ENCODE results near the gene HMGB4.

Gene HMGB4

GRCh38 chr1:33863779-33864178 is at the start of gene HMGB4:
HMGB4 (plus strand) TSS chr1:33864079; CDS start chr1:33864192, 113 bp downstream.
- DNase-seq (ENCODE audit: low read depth in 2 of 2): no peak

- no peak for DNase-seq (ENCODE audit: low read depth in 2 of 2)
These were observed 49.7 kb upstream of the HMGB4 start for GRCh38 chr1:33814166-33814565.

GRCh38 chr1:33815061-33815460 is 48.8 kb upstream of the HMGB4 start:
- DNase-seq (ENCODE audit: low read depth in 2 of 2): no peak

GRCh38 chr1:33818071-33818470 is 45.8 kb upstream of the HMGB4 start:
- DNase-seq (ENCODE audit: low read depth in 2 of 2): no peak

GRCh38 chr1:33819290-33819912 is 44.5 kb upstream of the HMGB4 start:
- no peak for DNase-seq (ENCODE audit: low read depth in 2 of 2)

GRCh38 chr1:33819913-33820311 is 44.0 kb upstream of the HMGB4 start:
- DNase-seq (ENCODE audit: low read depth in 2 of 2): no peak

GRCh38 chr1:33820804-33821203 is 43.1 kb upstream of the HMGB4 start:
- DNase-seq (ENCODE audit: low read depth in 2 of 2): no peak

- no peak for DNase-seq (ENCODE audit: low read depth in 2 of 2)
These were observed 42.6 kb upstream of the HMGB4 start for GRCh38 chr1:33821291-33821690.

- DNase-seq (ENCODE audit: low read depth in 2 of 2): no peak
These were observed 41.5 kb upstream of the HMGB4 start for GRCh38 chr1:33822396-33822795.

- no peak for DNase-seq (ENCODE audit: low read depth in 2 of 2)
These were observed 40.5 kb upstream of the HMGB4 start for GRCh38 chr1:33823401-33823800.

GRCh38 chr1:33823830-33824229 is 40.0 kb upstream of the HMGB4 start:
- no peak for DNase-seq (ENCODE audit: low read depth in 2 of 2)

- no peak for DNase-seq (ENCODE audit: low read depth in 2 of 2)
These were observed 39.6 kb upstream of the HMGB4 start for GRCh38 chr1:33824321-33824720.

GRCh38 chr1:33824971-33825370 is 38.9 kb upstream of the HMGB4 start:
- DNase-seq (ENCODE audit: low read depth in 2 of 2): no peak

GRCh38 chr1:33825506-33825905 is 38.4 kb upstream of the HMGB4 start:
- no peak for DNase-seq (ENCODE audit: low read depth in 2 of 2)

GRCh38 chr1:33826311-33826710 is 37.6 kb upstream of the HMGB4 start:
- DNase-seq (ENCODE audit: low read depth in 2 of 2): no peak

GRCh38 chr1:33826711-33827110 is 37.2 kb upstream of the HMGB4 start:
- no peak for DNase-seq (ENCODE audit: low read depth in 2 of 2)

GRCh38 chr1:33828059-33828458 is 35.8 kb upstream of the HMGB4 start:
- DNase-seq (ENCODE audit: low read depth in 2 of 2): no peak

GRCh38 chr1:33828654-33829053 is 35.2 kb upstream of the HMGB4 start:
- DNase-seq (ENCODE audit: low read depth in 2 of 2): no peak

- DNase-seq (ENCODE audit: low read depth in 2 of 2): no peak
These were observed 27.0 kb upstream of the HMGB4 start for GRCh38 chr1:33836911-33837310.

- no peak for DNase-seq (ENCODE audit: low read depth in 2 of 2)
These were observed 26.2 kb upstream of the HMGB4 start for GRCh38 chr1:33837635-33838034.

- no peak for DNase-seq (ENCODE audit: low read depth in 2 of 2)
These were observed 22.4 kb upstream of the HMGB4 start for GRCh38 chr1:33841494-33841893.

- DNase-seq (ENCODE audit: low read depth in 2 of 2): no peak
These were observed 21.5 kb upstream of the HMGB4 start for GRCh38 chr1:33842348-33842747.

- DNase-seq (ENCODE audit: low read depth in 2 of 2): no peak
These were observed 19.7 kb upstream of the HMGB4 start for GRCh38 chr1:33844166-33844565.

- DNase-seq (ENCODE audit: low read depth in 2 of 2): no peak
These were observed 17.0 kb upstream of the HMGB4 start for GRCh38 chr1:33846861-33847260.

Measured in stimulated activated CD4-positive, alpha-beta T cell treated with anti-CD3 and anti-CD28 coated beads, Interleukin-4, amount 100 ng/mL, for 48 hours (primary cell).